AG09319 (cell line): ENCODE results near the gene PPA1.

Experiments used
- DNase-seq: peaks from one replicate; pipeline ENCODE4 v3.0.0-alpha.2; 2010; ENCODE audit warnings: low read depth; ENCODE audit errors: extremely low read depth
- TF ChIP-seq, protein P1 (sequence below): IDR thresholded peaks from 2 replicates; pipeline ENCODE4 v1.5.1; 2011; ENCODE audit warnings: low read depth, mild to moderate bottlenecking, inconsistent platforms, low read length, moderate library complexity

Gene PPA1

DNA sequence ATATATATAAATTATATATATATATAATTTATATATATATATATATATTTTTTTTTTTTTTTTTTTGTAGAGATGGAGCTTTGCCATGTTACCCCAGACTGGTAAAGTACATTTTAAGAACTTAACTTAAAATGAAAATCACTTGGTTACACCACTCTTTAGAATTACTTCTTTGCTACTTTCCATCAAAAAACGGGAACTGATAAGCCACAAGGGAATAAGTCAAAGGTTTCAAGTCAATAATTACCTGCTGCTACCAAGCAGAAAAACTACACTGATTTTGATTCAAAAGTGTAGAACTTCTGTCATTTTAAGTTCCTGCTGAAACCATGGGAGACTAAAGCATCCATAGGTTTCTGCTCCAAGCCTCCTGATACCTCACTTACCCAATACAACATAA, 12.2 kb downstream of the PPA1 start:
- TF ChIP-seq, protein P1, sequence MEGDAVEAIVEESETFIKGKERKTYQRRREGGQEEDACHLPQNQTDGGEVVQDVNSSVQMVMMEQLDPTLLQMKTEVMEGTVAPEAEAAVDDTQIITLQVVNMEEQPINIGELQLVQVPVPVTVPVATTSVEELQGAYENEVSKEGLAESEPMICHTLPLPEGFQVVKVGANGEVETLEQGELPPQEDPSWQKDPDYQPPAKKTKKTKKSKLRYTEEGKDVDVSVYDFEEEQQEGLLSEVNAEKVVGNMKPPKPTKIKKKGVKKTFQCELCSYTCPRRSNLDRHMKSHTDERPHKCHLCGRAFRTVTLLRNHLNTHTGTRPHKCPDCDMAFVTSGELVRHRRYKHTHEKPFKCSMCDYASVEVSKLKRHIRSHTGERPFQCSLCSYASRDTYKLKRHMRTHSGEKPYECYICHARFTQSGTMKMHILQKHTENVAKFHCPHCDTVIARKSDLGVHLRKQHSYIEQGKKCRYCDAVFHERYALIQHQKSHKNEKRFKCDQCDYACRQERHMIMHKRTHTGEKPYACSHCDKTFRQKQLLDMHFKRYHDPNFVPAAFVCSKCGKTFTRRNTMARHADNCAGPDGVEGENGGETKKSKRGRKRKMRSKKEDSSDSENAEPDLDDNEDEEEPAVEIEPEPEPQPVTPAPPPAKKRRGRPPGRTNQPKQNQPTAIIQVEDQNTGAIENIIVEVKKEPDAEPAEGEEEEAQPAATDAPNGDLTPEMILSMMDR, result no peak
- DNase-seq, result no peak

DNA sequence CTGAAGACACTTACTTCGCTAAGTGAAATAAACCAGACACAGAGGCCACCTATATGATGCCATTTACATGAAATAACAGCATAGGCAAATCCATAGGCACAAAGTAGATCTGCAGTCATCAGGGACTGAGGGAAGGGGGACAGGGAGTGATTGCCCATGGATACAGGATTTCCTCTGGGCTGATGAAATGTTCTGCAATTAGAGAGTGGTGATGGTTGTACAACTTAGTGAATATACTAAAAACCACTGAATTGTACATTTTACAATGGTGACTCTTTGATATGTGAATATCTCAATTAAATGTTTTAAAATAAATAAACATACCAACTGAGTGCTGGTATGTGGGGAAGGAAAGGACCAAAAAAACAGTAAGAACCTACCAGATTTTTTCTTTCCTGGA, 20.4 kb downstream of the PPA1 start:
- TF ChIP-seq, protein P1, result no peak
- no peak for DNase-seq

DNA sequence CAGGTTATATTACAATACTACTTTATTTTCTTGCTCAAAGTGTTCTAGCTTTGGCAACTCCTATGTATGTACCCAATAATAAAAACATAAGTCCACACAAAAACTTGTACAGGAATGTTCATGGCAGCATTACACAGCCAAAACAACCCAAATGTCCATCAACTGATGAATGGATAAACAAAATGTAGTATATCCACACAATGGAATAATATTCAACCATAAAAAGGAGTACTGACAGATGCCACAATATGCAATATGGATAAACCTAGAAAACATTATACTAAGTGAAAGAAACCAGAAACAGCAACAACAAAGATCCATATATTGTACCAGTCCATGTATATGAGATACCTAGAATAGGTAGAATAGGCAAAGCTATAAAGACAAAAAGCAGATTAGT, 21.0 kb downstream of the PPA1 start:
- no peak for DNase-seq
- TF ChIP-seq, protein P1, result no peak

DNA sequence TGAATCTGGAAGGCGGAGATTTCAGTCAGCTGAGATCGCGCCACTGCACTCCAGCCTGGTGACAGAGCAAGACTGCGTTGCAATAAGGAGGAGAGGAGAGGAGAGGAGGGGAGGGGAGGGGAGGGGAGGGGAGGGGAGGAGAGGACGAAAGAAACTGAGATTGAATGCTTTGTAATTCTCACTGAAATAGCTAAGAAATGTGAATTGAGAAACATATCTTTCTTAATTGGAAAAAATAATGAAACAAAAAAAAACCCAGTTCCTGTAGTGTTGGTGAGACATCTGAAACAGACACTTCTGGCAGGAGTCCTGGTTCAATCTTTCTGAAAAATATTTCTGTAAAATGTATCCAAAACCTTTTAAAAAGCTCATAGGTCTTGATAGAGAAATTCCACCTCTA, 26.5 kb downstream of the PPA1 start:
- DNase-seq, result no peak
- TF ChIP-seq, protein P1, result no peak

DNA sequence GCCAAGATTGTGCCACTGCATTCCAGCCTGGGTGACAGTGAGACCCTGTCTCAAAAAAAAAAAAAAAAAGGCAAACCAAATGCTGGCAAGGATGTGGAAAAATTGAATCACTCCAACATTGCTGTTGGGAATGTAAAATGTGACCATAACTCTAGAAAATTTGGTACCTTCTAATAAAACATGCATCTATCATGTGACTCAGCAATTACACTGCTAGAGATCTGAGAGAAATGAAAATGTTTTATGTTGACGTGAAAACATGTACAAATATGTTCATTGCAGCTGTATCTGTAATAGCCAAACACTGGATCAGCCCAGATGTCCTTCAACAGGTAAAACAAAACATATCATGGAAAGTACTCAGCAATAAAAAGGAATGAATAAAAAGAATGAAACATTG, 32.1 kb downstream of the PPA1 start:
- TF ChIP-seq, protein P1, result no peak
- DNase-seq, result no peak

DNA sequence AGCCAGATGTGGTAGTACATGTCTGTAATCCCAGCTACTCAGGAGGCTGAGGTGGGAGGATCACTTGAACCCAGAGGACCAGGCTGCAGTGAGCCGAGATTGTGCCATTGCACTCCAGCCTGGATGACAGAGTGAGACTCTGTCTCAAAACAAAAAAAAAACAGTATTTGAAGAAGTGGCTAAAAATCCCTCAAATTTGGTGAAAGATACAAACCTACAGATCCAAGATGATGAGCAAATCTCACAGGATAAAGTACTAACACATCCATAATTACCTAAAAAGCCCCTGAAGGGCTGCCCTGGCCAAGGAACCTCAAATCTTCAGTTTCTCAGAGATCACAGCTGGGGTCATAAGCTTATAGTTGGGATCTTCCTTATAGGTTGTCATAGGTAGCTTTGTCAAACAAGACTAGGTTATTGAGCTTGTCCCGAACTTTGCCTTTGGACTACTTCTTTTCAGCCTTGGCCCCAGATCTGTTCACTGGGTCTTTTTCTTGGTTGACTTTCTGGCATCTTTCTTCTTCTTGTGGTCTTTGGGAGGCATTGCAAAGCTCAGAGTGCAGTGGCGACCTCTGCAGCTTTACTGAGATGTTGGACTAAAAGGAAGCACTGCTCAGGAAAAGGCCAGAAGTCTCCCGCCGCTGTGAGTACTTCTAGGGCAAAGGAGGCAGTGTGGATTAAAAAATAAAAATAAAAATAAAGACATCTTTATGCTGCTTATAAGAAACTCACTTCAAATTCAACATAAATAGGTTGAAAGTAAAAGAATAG, 34.3 kb downstream of the PPA1 start:
- TF ChIP-seq, protein P1, result no peak; the same call in none of the 2 replicates
- DNase-seq, result no peak

DNA sequence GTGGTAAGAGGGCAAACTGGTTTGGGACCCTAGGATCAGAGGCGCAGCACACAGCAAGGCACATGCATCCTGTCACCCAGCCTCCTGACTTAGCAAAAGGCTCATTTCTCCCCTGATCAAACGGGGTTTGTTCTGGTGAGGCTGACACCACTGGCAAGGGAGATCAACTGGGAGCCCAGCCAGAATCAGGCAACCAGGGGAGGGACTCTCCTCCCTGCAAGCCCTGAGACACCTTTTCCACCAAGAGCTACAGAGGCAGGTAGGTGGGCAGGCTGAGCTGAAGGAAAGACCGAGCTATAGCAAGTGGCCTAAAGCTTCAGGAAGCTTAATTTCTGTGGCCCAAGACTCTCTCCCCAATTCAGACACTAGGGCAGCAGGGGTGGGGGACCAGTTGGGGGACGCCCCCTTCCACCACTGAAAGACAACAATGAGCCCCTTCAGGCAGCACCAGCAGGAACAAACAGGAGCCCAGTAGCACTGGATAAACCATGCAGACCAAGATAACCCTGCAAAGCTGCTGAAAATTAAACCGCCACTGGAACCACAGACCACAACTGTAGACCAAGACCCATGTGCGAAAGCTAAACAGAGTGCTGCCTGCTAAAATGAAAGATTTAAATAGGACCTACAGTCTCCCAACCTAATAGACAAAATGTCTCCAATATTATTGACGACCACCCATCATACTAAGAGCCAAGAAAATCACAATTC, 35.8 kb downstream of the PPA1 start:
- TF ChIP-seq, protein P1, result no peak
- DNase-seq, result no peak
